Natural killer cell (primary cell): ENCODE data around the gene ICAM5. TPM values are rescaled to one million over a fixed set of nuclear protein-coding genes. Genes with fewer than 3 reads are reported as not detected.
A peak's percentile ranks its signal among the peaks of the same experiment; 100 is the strongest.
"Not testable (repeated sequence)": the region's sequence is repeated elsewhere in the genome, so short reads cannot be mapped to it uniquely, and the experiment has no call there.

Experiments
- ATAC-seq, 3 donors: fragments of 150-1000 bp in 2 of 3; fragments of 200-7000 bp in 1 of 3; cut with Tn5 transposase; 1 replicate in 1 of 3; 2 replicates in 2 of 3; pipeline ENCODE4 v1.10.0; 2021; ENCODE audit warnings: mild to moderate bottlenecking in 2 of 3, moderate library complexity in 2 of 3
- DNase-seq, 2 donors: peaks; one replicate each; pipeline versions ENCODE4 v3.0.0 to v3.0.0-alpha.2; 2013 to 2021; ENCODE audit warnings: mixed read lengths in 1 of 2
- H3K27ac ChIP-seq: one replicate; pipeline ENCODE4 v1.5.1; 2013; ENCODE audit warnings: mild to moderate bottlenecking, low read length
- H3K27me3 ChIP-seq: one replicate; pipeline ENCODE4 v1.6.1; 2013; ENCODE audit warnings: low read length; ENCODE audit not compliant: control insufficient read depth, insufficient read depth
- H3K36me3 ChIP-seq: one replicate; pipeline ENCODE4 v1.6.1; 2013; ENCODE audit warnings: low read length; ENCODE audit not compliant: control insufficient read depth, insufficient read depth
- H3K4me1 ChIP-seq: one replicate; pipeline ENCODE4 v1.6.1; 2013; ENCODE audit warnings: low read length; ENCODE audit not compliant: control insufficient read depth, insufficient read depth
- H3K4me3 ChIP-seq: one replicate; pipeline ENCODE4 v1.5.1; 2013; ENCODE audit warnings: low read length
- H3K9me3 ChIP-seq: one replicate; pipeline ENCODE4 v1.6.1; 2013; ENCODE audit warnings: low read length; ENCODE audit not compliant: control insufficient read depth, insufficient read depth
- H3K27ac Mint-ChIP-seq, 2 donors: one replicate each; pipeline ENCODE4 v1.8.0; 2022; ENCODE audit warnings: mild to moderate bottlenecking in 2 of 2, mixed read lengths in 2 of 2, moderate library complexity in 1 of 2
- H3K27me3 Mint-ChIP-seq, 2 donors: one replicate each; pipeline ENCODE4 v1.8.0; 2022; ENCODE audit warnings: low read depth in 2 of 2, mixed read lengths in 2 of 2
- H3K36me3 Mint-ChIP-seq: one replicate; pipeline ENCODE4 v1.8.0; 2022; ENCODE audit warnings: mixed read lengths
- H3K4me1 Mint-ChIP-seq, 2 donors: one replicate each; pipeline ENCODE4 v1.8.0; 2022; ENCODE audit warnings: mixed read lengths in 2 of 2
- H3K4me3 Mint-ChIP-seq: one replicate; pipeline ENCODE4 v1.8.0; 2022; ENCODE audit warnings: mild to moderate bottlenecking, moderate library complexity, mixed read lengths
- H3K9me3 Mint-ChIP-seq, 2 donors: one replicate each; pipeline ENCODE4 v1.8.0; 2022; ENCODE audit warnings: mixed read lengths in 2 of 2
- WGBS: methylation state at CpG from one replicate; pipeline ENCODE4 v1.1.7; 2013; ENCODE audit warnings: missing lambda C conversion rate; ENCODE audit not compliant: insufficient coverage; 5-methylcytosine and 5-hydroxymethylcytosine counted together
- intact Hi-C: fragments of 100-400 bp; cut with micrococcal nuclease; formaldehyde crosslinking; loops from one replicate; pipeline ENCODE4 v1.14.2; 2022
- total RNA-seq, 4 donors: library from RNA; stranded (reverse); fragments of 120-200 nt in 1 of 4; gene quantifications; one replicate each; pipeline versions ENCODE4 v1.2.3 to v1.2.4, GENCODE V29; 2013 to 2022
- TF ChIP-seq, protein P1 (sequence below): fragments of 200-600 bp; IDR thresholded peaks from one replicate; pipeline ENCODE4 v1.8.0; 2022; ENCODE audit warnings: antibody characterized with exemption

Gene ICAM5
- total RNA-seq, 3 donors from 2014 or later (not counting 1 experiment from before 2014, with no cell fraction given) = 1.1 to 1.6 (median 1.5) TPM

DNA sequence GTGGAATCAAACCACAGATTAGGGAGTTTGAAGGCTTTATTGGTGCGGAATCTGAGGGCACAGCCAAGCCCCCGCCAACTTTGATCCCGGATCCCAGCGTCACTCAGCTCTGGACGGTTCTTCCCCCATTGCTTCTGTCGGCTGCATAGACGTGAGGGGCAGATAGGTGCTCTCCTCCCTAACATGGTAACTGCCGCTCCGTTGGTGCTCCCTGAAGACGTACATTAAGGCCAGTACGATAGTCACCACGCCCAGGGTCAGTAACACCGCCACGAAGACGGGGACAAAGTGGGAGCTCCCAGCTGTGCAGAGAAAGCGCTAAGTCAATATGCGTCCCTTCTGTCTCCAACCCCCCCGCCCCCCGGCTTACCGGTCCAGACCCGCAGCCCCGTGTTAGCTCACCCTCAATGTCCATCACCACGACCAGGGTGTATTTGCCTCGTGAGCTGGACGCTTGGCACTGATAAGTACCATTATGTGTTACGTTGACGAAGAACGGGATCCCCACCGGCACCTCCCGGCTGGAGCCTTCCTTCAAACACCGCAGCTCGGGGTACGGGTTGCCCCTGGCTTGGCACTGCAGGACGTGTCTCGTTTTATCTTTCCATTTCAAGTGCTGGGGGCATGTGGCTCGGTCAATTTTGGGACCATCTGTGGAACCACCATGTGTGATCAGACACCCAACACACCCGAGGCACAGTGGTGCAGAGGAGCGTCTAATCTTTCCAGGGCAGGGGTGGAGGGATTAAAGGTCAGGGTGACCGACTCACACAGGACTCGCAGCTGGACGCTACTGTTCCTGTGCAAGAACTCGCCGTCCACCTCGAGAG lies 44.2 kb downstream of the ICAM5 start:
- intact Hi-C loops = loop anchor here (1.0 to 2.0 kb wide), 2 partner anchors 46 to 63 kb away; partner anchors contain the start of genes ICAM1 and TYK2
- Histone ChIP-seq H3K36me3 (peaks cover 27% of the 10 kb centered on the region), H3K27ac (peak overlapping the region; percentile 59), H3K4me1 (peaks cover 38% of the 10 kb centered on the region), H3K9me3 (no peaks in the 10 kb centered on the region), H3K4me3 (peak overlapping the region; percentile 99), H3K27me3 (no peaks in the 10 kb centered on the region)
- Mint-ChIP-seq H3K4me3 (peak overlapping the region; percentile 96), H3K9me3 (no peaks in the 10 kb centered on the region), H3K27me3 (no peaks in the 10 kb centered on the region), H3K36me3 (no peaks in the 10 kb centered on the region), H3K4me1 (peaks cover 8 to 29% of the 10 kb centered on the region in 2 donors), H3K27ac (peak overlapping the region; percentile 90 to 96)
- 73% methylated on average over 44 of the region's 44 CpGs for WGBS
- ATAC-seq (no peak), DNase-seq (no peak)
- TF ChIP-seq, protein P1, sequence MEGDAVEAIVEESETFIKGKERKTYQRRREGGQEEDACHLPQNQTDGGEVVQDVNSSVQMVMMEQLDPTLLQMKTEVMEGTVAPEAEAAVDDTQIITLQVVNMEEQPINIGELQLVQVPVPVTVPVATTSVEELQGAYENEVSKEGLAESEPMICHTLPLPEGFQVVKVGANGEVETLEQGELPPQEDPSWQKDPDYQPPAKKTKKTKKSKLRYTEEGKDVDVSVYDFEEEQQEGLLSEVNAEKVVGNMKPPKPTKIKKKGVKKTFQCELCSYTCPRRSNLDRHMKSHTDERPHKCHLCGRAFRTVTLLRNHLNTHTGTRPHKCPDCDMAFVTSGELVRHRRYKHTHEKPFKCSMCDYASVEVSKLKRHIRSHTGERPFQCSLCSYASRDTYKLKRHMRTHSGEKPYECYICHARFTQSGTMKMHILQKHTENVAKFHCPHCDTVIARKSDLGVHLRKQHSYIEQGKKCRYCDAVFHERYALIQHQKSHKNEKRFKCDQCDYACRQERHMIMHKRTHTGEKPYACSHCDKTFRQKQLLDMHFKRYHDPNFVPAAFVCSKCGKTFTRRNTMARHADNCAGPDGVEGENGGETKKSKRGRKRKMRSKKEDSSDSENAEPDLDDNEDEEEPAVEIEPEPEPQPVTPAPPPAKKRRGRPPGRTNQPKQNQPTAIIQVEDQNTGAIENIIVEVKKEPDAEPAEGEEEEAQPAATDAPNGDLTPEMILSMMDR = no peak

DNA sequence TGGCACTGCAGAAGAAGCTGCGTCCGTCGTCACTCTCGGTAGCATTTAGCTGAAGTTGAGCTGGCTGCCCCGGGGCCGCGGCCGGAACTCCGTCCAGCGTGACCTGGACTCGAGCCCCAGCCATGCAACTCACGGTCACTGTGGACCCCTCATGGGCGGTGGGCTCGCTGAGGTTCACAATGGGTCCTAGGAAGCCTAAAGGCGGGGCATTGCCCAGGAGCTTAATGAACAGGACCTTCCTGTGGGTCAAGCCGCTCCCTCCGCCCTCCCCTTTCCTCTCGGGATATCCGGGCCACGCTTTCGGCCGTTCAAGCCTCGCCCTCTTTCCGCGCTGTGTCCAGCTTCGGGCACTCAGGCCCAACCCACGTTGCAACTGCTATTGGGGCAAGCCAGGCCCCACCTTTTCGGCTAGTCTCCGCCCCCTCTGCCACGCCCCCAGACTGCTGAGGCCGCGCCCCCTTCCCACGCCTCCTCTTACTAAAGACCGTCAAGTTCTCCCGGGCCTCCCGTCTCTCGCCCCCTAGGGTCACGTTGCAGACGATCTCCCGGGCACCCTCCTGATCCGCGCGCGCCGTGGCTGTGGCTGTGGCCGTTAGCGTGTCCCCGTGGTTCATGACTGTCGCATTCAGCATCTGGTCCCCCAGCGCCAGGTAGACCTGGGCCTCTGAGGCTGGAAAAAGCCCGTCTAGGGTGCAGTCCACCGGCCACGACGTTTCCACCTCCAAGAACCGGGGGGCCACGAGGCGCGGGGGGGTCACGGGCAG lies 45.0 kb downstream of the ICAM5 start:
- peak in 1 of 2 donors; percentile 47 for DNase-seq
- H3K9me3 Mint-ChIP-seq = no peaks in the 10 kb centered on the region
- Histone ChIP-seq H3K36me3 (peaks cover 21% of the 10 kb centered on the region), H3K4me3 (no peak overlapping the region), H3K4me1 (peaks cover 46% of the 10 kb centered on the region), H3K27me3 (no peaks in the 10 kb centered on the region), H3K9me3 (no peaks in the 10 kb centered on the region), H3K27ac (no peak overlapping the region)
- intact Hi-C loops = no loop called here
- H3K4me1 Mint-ChIP-seq = peaks cover 15 to 37% of the 10 kb centered on the region in 2 donors
- ATAC-seq = no peak
- H3K4me3 Mint-ChIP-seq = no peak overlapping the region
- 91% methylated on average over 59 of the region's 59 CpGs for WGBS
- H3K36me3 Mint-ChIP-seq = no peaks in the 10 kb centered on the region
- TF ChIP-seq, protein P1 = no peak
- H3K27me3 Mint-ChIP-seq = no peaks in the 10 kb centered on the region
- H3K27ac Mint-ChIP-seq = no peak overlapping the region

DNA sequence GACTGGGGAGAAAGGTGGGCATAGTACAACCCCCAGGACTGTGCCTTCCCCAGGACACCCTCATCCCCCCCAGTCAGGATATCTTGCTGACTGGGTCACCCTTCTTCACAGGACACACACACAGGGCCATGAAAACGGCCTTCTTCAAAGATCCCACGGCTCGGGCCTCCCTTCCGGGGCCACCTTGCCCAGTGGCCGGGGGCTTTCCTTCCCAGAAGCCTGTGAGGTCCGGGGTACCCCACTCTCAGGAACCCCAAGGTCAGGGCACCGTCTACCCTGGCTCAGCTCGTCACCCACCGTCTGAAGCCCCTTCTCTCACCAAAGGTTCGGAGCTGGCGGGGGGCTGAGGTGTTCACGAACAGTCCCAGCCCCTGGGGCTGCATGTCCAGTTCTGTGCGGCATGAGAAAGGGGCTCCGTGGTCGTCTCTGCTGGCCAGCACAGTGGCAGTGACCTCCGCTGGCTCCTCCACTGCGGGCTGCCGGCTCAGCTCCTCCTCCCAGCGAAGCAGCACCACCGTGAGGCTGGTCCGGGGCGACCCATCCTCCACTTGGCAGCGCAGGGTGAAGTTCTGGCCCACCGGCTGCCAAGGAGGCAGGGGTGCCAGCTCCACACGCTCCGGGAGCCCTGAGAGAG lies 45.7 kb downstream of the ICAM5 start:
- Histone ChIP-seq H3K4me1 (peaks cover 53% of the 10 kb centered on the region), H3K4me3 (no peak overlapping the region), H3K9me3 (no peaks in the 10 kb centered on the region), H3K36me3 (peaks cover 14% of the 10 kb centered on the region), H3K27ac (no peak overlapping the region), H3K27me3 (no peaks in the 10 kb centered on the region)
- Mint-ChIP-seq H3K4me3 (peak overlapping the region; percentile 21), H3K27me3 (no peaks in the 10 kb centered on the region), H3K27ac (no peak overlapping the region), H3K36me3 (no peaks in the 10 kb centered on the region), H3K9me3 (no peaks in the 10 kb centered on the region), H3K4me1 (peaks cover 15 to 39% of the 10 kb centered on the region in 2 donors)
- TF ChIP-seq, protein P1 = no peak
- ATAC-seq (no peak), DNase-seq (no peak)
- intact Hi-C loops = no loop called here
- WGBS = 96% methylated on average over 24 of the region's 26 CpGs

DNA sequence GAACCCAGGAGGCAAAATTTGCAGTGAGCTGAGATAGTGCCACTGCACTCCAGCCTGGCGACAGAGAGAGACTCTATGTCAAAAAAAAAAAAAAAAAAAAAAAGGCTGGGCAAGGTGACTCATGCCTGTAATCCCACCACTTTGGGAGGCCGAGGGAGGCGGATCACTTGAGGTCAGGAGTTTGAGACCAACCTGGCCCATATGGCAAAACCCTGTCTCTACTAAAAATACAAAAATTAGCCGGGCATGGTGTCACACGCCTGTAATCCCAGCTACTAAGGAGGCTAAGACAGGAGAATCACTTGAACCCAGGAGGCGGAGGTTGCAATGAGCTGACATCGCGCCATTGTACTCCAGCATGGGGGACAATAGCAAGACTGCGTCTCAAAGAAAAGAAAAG lies 47.0 kb downstream of the ICAM5 start:
- H3K27ac ChIP-seq, H3K9me3 ChIP-seq, H3K27ac Mint-ChIP-seq, intact Hi-C loops, H3K4me3 ChIP-seq, DNase-seq, H3K27me3 ChIP-seq, H3K27me3 Mint-ChIP-seq, H3K9me3 Mint-ChIP-seq, ATAC-seq, H3K36me3 Mint-ChIP-seq: not testable (repeated sequence)
- 98% methylated on average over 9 of the region's 9 CpGs for WGBS
- H3K4me3 Mint-ChIP-seq = peak overlapping the region; percentile 52
- Histone ChIP-seq H3K36me3 (peaks cover 13% of the 10 kb centered on the region), H3K4me1 (peaks cover 57% of the 10 kb centered on the region)
- peaks cover 15 to 45% of the 10 kb centered on the region in 2 donors for H3K4me1 Mint-ChIP-seq
